CD4-positive, alpha-beta T cell (primary cell): ENCODE measurements around the gene PPM1H. TPM values are rescaled to one million over a fixed set of nuclear protein-coding genes. Genes with fewer than 3 reads are reported as not detected.

Source experiments
- ATAC-seq: fragments of 200-7000 bp; cut with Tn5 transposase; one replicate; pipeline ENCODE4 v1.10.0; 2022; ENCODE audit warnings: mild to moderate bottlenecking; ENCODE audit not compliant: poor library complexity
- CTCF ChIA-PET: fragments of 350-600 bp; sonication (Branson Sonifier 250); formaldehyde crosslinking; loops from one replicate; lab custom pipeline; 2021; ENCODE audit warnings: antibody characterized with exemption, inconsistent platforms; lab: Charles Lee
- POLR2A ChIA-PET: fragments of 350-600 bp; sonication (Branson Sonifier 250); formaldehyde crosslinking; loops from one replicate; lab custom pipeline; 2021; ENCODE audit warnings: antibody characterized with exemption, inconsistent platforms; lab: Charles Lee
- DNase-seq, 14 experiments: peaks; one replicate each; pipeline ENCODE4 v3.0.0-alpha.2; 2013 to 2020; ENCODE audit warnings: mixed read lengths in 2 of 14
- H3K27ac ChIP-seq, 2 donors: one replicate each; pipeline versions ENCODE4 v1.5.1 to v1.7.0; 2013; ENCODE audit warnings: low read length in 2 of 2, low read depth in 1 of 2, mild to moderate bottlenecking in 1 of 2
- H3K27me3 ChIP-seq, 2 experiments: 1 replicate in 1 of 2; 2 replicates in 1 of 2; pipeline versions ENCODE4 v1.6.1 to v1.7.0; 2013; ENCODE audit warnings: low read length in 2 of 2, control low read depth in 1 of 2, mild to moderate bottlenecking in 1 of 2, moderate library complexity in 1 of 2; ENCODE audit not compliant: insufficient read depth in 2 of 2, control insufficient read depth in 1 of 2
- H3K36me3 ChIP-seq: one replicate; pipeline ENCODE4 v1.6.1; 2013; ENCODE audit warnings: low read length, control low read depth; ENCODE audit not compliant: insufficient read depth
- H3K4me1 ChIP-seq: one replicate; pipeline ENCODE4 v1.6.1; 2013; ENCODE audit warnings: low read length, control low read depth; ENCODE audit not compliant: insufficient read depth
- H3K4me3 ChIP-seq: one replicate; pipeline ENCODE4 v1.5.1; 2013; ENCODE audit warnings: mild to moderate bottlenecking, low read length, moderate library complexity
- H3K9me3 ChIP-seq, 2 experiments: 1 replicate in 1 of 2; 2 replicates in 1 of 2; pipeline versions ENCODE4 v1.6.1 to v1.7.0; 2013; ENCODE audit warnings: low read length in 2 of 2, mild to moderate bottlenecking in 2 of 2, control low read depth in 1 of 2, moderate library complexity in 1 of 2; ENCODE audit not compliant: control insufficient read depth in 1 of 2, insufficient read depth in 1 of 2
- H3K27ac Mint-ChIP-seq: one replicate; pipeline ENCODE4 v1.8.0; 2020; ENCODE audit warnings: mixed read lengths
- H3K27me3 Mint-ChIP-seq: one replicate; pipeline ENCODE4 v1.8.0; 2021; ENCODE audit warnings: mixed read lengths
- H3K36me3 Mint-ChIP-seq: one replicate; pipeline ENCODE4 v1.8.0; 2021; ENCODE audit warnings: low read depth, mixed read lengths
- H3K4me1 Mint-ChIP-seq: one replicate; pipeline ENCODE4 v1.8.0; 2021; ENCODE audit warnings: low read depth, mixed read lengths
- H3K4me3 Mint-ChIP-seq: one replicate; pipeline ENCODE4 v1.8.0; 2020; ENCODE audit warnings: mild to moderate bottlenecking, mixed read lengths
- H3K9me3 Mint-ChIP-seq: one replicate; pipeline ENCODE4 v1.8.0; 2020; ENCODE audit warnings: mixed read lengths
- CTCF ChIP-seq: fragments of 200-600 bp; IDR thresholded peaks from one replicate; pipeline ENCODE4 v1.8.0; 2022; ENCODE audit warnings: antibody characterized with exemption, mild to moderate bottlenecking
- intact Hi-C, 2 experiments: fragments of 100-400 bp; cut with DNase I in 1 of 2; cut with micrococcal nuclease in 1 of 2; formaldehyde crosslinking; loops; one replicate each; pipeline versions ENCODE4 v1.15.1 to v1.9.0; 2023 to 2025; cut with DNase I, micrococcal nuclease
- total RNA-seq, 174 experiments: library from RNA in 2 of 174; stranded (reverse) in 2 of 174; gene quantifications; one replicate each; pipeline ENCODE4 v1.2.3 and lab custom pipeline; 2021 to 2026

PPM1H gene
- total RNA-seq, 2 experiments from 2014 or later = not detected

GRCh38 chr12:62651138-62651537 lies 283.8 kb downstream of the PPM1H start:
- Mint-ChIP-seq H3K4me1 (no peaks in the 10 kb centered on the region), H3K4me3 (no peak overlapping the region), H3K27ac (no peak overlapping the region), H3K27me3 (peaks cover under 1% of the 10 kb centered on the region), H3K9me3 (no peaks in the 10 kb centered on the region), H3K36me3 (no peaks in the 10 kb centered on the region)
- H3K27ac ChIP-seq = no peak overlapping the region
- H3K36me3 ChIP-seq = no peaks in the 10 kb centered on the region
- ChIA-PET POLR2A (interaction anchor here (0.8 to 1.6 kb wide), 2 partner anchors 42 to 48 kb away, joined by 3 to 4 read pairs; no protein-coding TSS in a partner anchor), CTCF (interaction anchor here (1.1 kb wide), 1 partner anchor 10 kb away, joined by 3 read pairs; no protein-coding TSS in a partner anchor)
- H3K27me3 ChIP-seq = no peaks in the 10 kb centered on the region
- no peak for TF ChIP-seq CTCF
- DNase-seq (no peak), ATAC-seq (no peak)
- no peak overlapping the region for H3K4me3 ChIP-seq
- no peaks in the 10 kb centered on the region for H3K9me3 ChIP-seq
- intact Hi-C loops = no loop called here
- peaks cover 8% of the 10 kb centered on the region for H3K4me1 ChIP-seq

- Mint-ChIP-seq H3K4me1 (no peaks in the 10 kb centered on the region), H3K27ac (no peak overlapping the region), H3K36me3 (no peaks in the 10 kb centered on the region), H3K27me3 (no peaks in the 10 kb centered on the region), H3K4me3 (no peak overlapping the region), H3K9me3 (no peaks in the 10 kb centered on the region)
- CTCF ChIA-PET = interaction anchor here (0.7 kb wide), 1 partner anchor 9 kb away, joined by 7 read pairs; no protein-coding TSS in a partner anchor
- intact Hi-C loops = no loop called here
- POLR2A ChIA-PET = interaction anchor here (1.3 kb wide), 1 partner anchor 46 kb away, joined by 3 read pairs; no protein-coding TSS in a partner anchor
- H3K4me3 ChIP-seq = no peak overlapping the region
- no peak for DNase-seq
- no peak overlapping the region for H3K27ac ChIP-seq
- no peaks in the 10 kb centered on the region for H3K9me3 ChIP-seq
- H3K4me1 ChIP-seq = peaks cover 4% of the 10 kb centered on the region
- no peak for ATAC-seq
- H3K27me3 ChIP-seq = no peaks in the 10 kb centered on the region
- no peaks in the 10 kb centered on the region for H3K36me3 ChIP-seq
- TF ChIP-seq CTCF = no peak
Measured at GRCh38 chr12:62649412-62650138, 285.4 kb downstream of the PPM1H start.

GRCh38 chr12:62647586-62647985 lies 287.4 kb downstream of the PPM1H start:
- H3K4me3 Mint-ChIP-seq = no peak overlapping the region
- no peak for TF ChIP-seq CTCF

More at GRCh38 chr12:62647586-62647985, 287.4 kb downstream of the PPM1H start:
- Mint-ChIP-seq H3K4me1 (no peaks in the 10 kb centered on the region), H3K9me3 (no peaks in the 10 kb centered on the region), H3K27me3 (no peaks in the 10 kb centered on the region), H3K27ac (no peak overlapping the region), H3K36me3 (no peaks in the 10 kb centered on the region)
- ATAC-seq (no peak), DNase-seq (no peak)
- no peaks in the 10 kb centered on the region for H3K9me3 ChIP-seq
- H3K27me3 ChIP-seq = no peaks in the 10 kb centered on the region
- H3K4me1 ChIP-seq = no peaks in the 10 kb centered on the region
- POLR2A ChIA-PET = no interaction called here
- H3K4me3 ChIP-seq = no peak overlapping the region
- no peak overlapping the region for H3K27ac ChIP-seq
- CTCF ChIA-PET = no interaction called here
- no peaks in the 10 kb centered on the region for H3K36me3 ChIP-seq
- intact Hi-C loops = no loop called here
